ENCODE measurements around the gene ENPP1.
"Not testable (repeated sequence)": the region's sequence is repeated elsewhere in the genome, so short reads cannot be mapped to it uniquely, and the experiment has no call there.

Gene ENPP1

GRCh38 chr6:131877999-131878789 lies 70.4 kb downstream of the ENPP1 start:
- DNase-seq (ENCODE audit: low spot score) = no peak

GRCh38 chr6:131883016-131883415 lies 75.2 kb downstream of the ENPP1 start:
- no peak for DNase-seq (ENCODE audit: low spot score)

GRCh38 chr6:131885237-131885636 lies 77.4 kb downstream of the ENPP1 start:
- DNase-seq (ENCODE audit: low spot score) = no peak

GRCh38 chr6:131886517-131886916 lies 78.7 kb downstream of the ENPP1 start:
- no peak for DNase-seq (ENCODE audit: low spot score)

GRCh38 chr6:131890091-131890490 lies 82.3 kb downstream of the ENPP1 start:
- no peak for DNase-seq (ENCODE audit: low spot score)

- DNase-seq (ENCODE audit: low spot score) = no peak
Measured at GRCh38 chr6:131893198-131893597, 85.4 kb downstream of the ENPP1 start.

- DNase-seq (ENCODE audit: low spot score) = no peak
Measured at GRCh38 chr6:131894493-131895424, 86.9 kb downstream of the ENPP1 start.

GRCh38 chr6:131897050-131897435 lies 89.2 kb downstream of the ENPP1 start:
- no peak for DNase-seq (ENCODE audit: low spot score)

- DNase-seq (ENCODE audit: low spot score) = no peak
Measured at GRCh38 chr6:131897621-131898020, 89.8 kb downstream of the ENPP1 start.

GRCh38 chr6:131898718-131899117 lies 90.9 kb downstream of the ENPP1 start:
- no peak for DNase-seq (ENCODE audit: low spot score)

GRCh38 chr6:131900231-131900630 lies 92.4 kb downstream of the ENPP1 start:
- DNase-seq (ENCODE audit: low spot score) = no peak

GRCh38 chr6:131901326-131901873 lies 93.6 kb downstream of the ENPP1 start:
- not testable (repeated sequence) for DNase-seq (ENCODE audit: low spot score)

- not testable (repeated sequence) for DNase-seq (ENCODE audit: low spot score)
Measured at GRCh38 chr6:131903734-131904133, 95.9 kb downstream of the ENPP1 start.

- not testable (repeated sequence) for DNase-seq (ENCODE audit: low spot score)
Measured at GRCh38 chr6:131908787-131909186, 101.0 kb downstream of the ENPP1 start.

- peak; percentile 60 for DNase-seq (ENCODE audit: low spot score)
Measured at GRCh38 chr6:131909408-131910218, 101.8 kb downstream of the ENPP1 start.

GRCh38 chr6:131910219-131910589 lies 102.4 kb downstream of the ENPP1 start:
- no peak for DNase-seq (ENCODE audit: low spot score)

- DNase-seq (ENCODE audit: low spot score) = no peak
Measured at GRCh38 chr6:131910956-131911355, 103.1 kb downstream of the ENPP1 start.

- no peak for DNase-seq (ENCODE audit: low spot score)
Measured at GRCh38 chr6:131911951-131912350, 104.1 kb downstream of the ENPP1 start.

- DNase-seq (ENCODE audit: low spot score) = no peak
Measured at GRCh38 chr6:131914234-131914633, 106.4 kb downstream of the ENPP1 start.

GRCh38 chr6:131914967-131915751 lies 107.3 kb downstream of the ENPP1 start:
- DNase-seq (ENCODE audit: low spot score) = peak; percentile 40
